Tibial artery (tissue), 4 donors: ENCODE measurements around the gene LYPD4.

ENCODE experiments used
- DNase-seq, 2 donors: peaks; one replicate each; pipeline ENCODE4 v3.0.0-alpha.2; 2019
- H3K27ac ChIP-seq, 2 donors: fragments of 200-600 bp; sonication (generic) in 1 of 2; 1 replicate in 1 of 2; 2 replicates in 1 of 2; pipeline ENCODE4 v1.5.1; 2018 to 2019; ENCODE audit warnings: mild to moderate bottlenecking in 1 of 2
- H3K27me3 ChIP-seq, 2 donors: fragments of 200-600 bp; sonication (generic) in 1 of 2; one replicate each; pipeline versions ENCODE4 v1.5.1 to v1.6.0; 2016 to 2019
- H3K36me3 ChIP-seq, 3 donors: fragments of 200-600 bp; sonication (generic) in 2 of 3; one replicate each; pipeline ENCODE4 v1.5.1; 2016 to 2019; ENCODE audit warnings: mild to moderate bottlenecking in 2 of 3
- H3K4me1 ChIP-seq, 4 donors: fragments of 200-600 bp; sonication (generic) in 2 of 4; 1 replicate in 3 of 4; 2 replicates in 1 of 4; pipeline ENCODE4 v1.5.1; 2016 to 2019
- H3K4me3 ChIP-seq, 2 donors: fragments of 200-600 bp; sonication (generic) in 1 of 2; 1 replicate in 1 of 2; 2 replicates in 1 of 2; pipeline ENCODE4 v1.5.1; 2018 to 2019; ENCODE audit warnings: mild to moderate bottlenecking in 2 of 2
- H3K9me3 ChIP-seq, 3 donors: fragments of 200-600 bp; sonication (generic) in 1 of 3; one replicate each; pipeline ENCODE4 v1.5.1; 2016 to 2019
- CTCF ChIP-seq, 2 experiments: fragments of 200-600 bp in 1 of 2; fragments of 450-650 bp in 1 of 2; IDR thresholded peaks; one replicate each; pipeline ENCODE4 v1.5.1; 2017 to 2019; ENCODE audit warnings: antibody characterized with exemption in 2 of 2, mild to moderate bottlenecking in 1 of 2, moderate library complexity in 1 of 2
- intact Hi-C: fragments of 100-400 bp; cut with DNase I; formaldehyde crosslinking; loops from one replicate; pipeline ENCODE4 v1.15.0; 2023; ENCODE audit warnings: low total_unique reads

LYPD4 gene

GRCh38 chr19:41870401-41870873 lies 26.0 kb upstream of the LYPD4 start:
- DNase-seq: no peak
- no peak for TF ChIP-seq CTCF (IDR thresholded peaks at IDR 0.05)
- Histone ChIP-seq H3K27me3 (no peaks in the 10 kb centered on the region), H3K27ac (no peak overlapping the region), H3K4me3 (no peak overlapping the region), H3K9me3 (no peaks in the 10 kb centered on the region), H3K4me1 (peaks cover 0 to 8% (median 0%) of the 10 kb centered on the region in 4 donors), H3K36me3 (peaks cover 37 to 71% (median 54%) of the 10 kb centered on the region in 3 donors)
- intact Hi-C loops: no loop called here

DNA sequence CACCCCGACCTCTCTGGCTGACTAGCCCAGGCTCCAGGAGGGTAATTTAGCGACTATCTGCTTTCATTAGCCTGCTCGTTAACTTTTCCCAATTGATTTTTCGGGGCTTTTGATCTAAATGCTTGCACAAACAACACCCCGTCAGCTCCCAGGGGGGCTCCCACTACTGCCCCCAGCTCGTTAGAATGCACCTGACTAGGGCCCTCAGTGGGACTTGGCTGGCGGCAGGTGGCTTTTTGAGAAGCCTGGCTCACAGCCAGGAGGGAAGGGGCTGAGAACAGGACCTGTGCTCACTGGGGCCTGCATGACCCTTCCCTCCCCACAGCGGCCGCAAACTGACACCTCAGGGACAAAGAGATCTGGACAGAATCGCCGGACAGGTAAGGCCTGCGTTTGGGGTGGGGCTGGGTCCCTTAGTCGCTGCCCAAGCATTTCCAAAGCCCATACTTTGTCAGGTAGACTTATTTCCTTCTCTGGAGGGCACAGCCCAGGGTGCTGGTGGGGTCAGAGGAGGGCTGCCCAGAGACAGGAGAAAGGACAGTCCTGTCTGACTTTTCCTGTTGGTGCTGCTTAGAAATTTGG lies 25.0 kb upstream of the LYPD4 start:
- Histone ChIP-seq H3K9me3 (no peaks in the 10 kb centered on the region), H3K27me3 (no peaks in the 10 kb centered on the region), H3K4me1 (peaks cover 0 to 10% (median 0%) of the 10 kb centered on the region in 4 donors), H3K27ac (no peak overlapping the region), H3K4me3 (no peak overlapping the region), H3K36me3 (peaks cover 47 to 80% (median 64%) of the 10 kb centered on the region in 3 donors)
- intact Hi-C loops: no loop called here
- no peak for TF ChIP-seq CTCF (IDR thresholded peaks at IDR 0.05)
- no peak for DNase-seq

- TF ChIP-seq CTCF (IDR thresholded peaks at IDR 0.05): no peak
Measured at GRCh38 chr19:41868989-41869300, 24.5 kb upstream of the LYPD4 start.

GRCh38 chr19:41868120-41868988 lies 23.9 kb upstream of the LYPD4 start:
- TF ChIP-seq CTCF (IDR thresholded peaks at IDR 0.05): no peak
- intact Hi-C loops: no loop called here
- peaks cover 54 to 92% (median 74%) of the 10 kb centered on the region in 3 donors for H3K36me3 ChIP-seq
- H3K4me3 ChIP-seq: no peak overlapping the region
- no peaks in the 10 kb centered on the region for H3K27me3 ChIP-seq
- no peak for DNase-seq
- peaks cover 0 to 14% (median 5%) of the 10 kb centered on the region in 4 donors for H3K4me1 ChIP-seq
- no peaks in the 10 kb centered on the region for H3K9me3 ChIP-seq
- H3K27ac ChIP-seq: no peak overlapping the region

More at GRCh38 chr19:41868989-41869300, 24.5 kb upstream of the LYPD4 start:
- Histone ChIP-seq H3K27me3 (no peaks in the 10 kb centered on the region), H3K4me1 (peaks cover 0 to 10% (median 2%) of the 10 kb centered on the region in 4 donors), H3K36me3 (peaks cover 52 to 86% (median 69%) of the 10 kb centered on the region in 3 donors), H3K4me3 (no peak overlapping the region), H3K27ac (no peak overlapping the region), H3K9me3 (no peaks in the 10 kb centered on the region)
- intact Hi-C loops: no loop called here
- no peak for DNase-seq

GRCh38 chr19:41866284-41866683 lies 21.8 kb upstream of the LYPD4 start:
- intact Hi-C loops: no loop called here

More at GRCh38 chr19:41866284-41866683, 21.8 kb upstream of the LYPD4 start:
- DNase-seq: no peak
- Histone ChIP-seq H3K4me3 (no peak overlapping the region), H3K27me3 (no peaks in the 10 kb centered on the region), H3K36me3 (peaks cover 69 to 99% (median 86%) of the 10 kb centered on the region in 3 donors), H3K27ac (no peak overlapping the region), H3K4me1 (peaks cover 0 to 34% (median 20%) of the 10 kb centered on the region in 4 donors), H3K9me3 (no peaks in the 10 kb centered on the region)
- TF ChIP-seq CTCF (IDR thresholded peaks at IDR 0.05): no peak
